SK-N-SH (cell line): ENCODE measurements around the gene SLC5A4. TPM values are rescaled to one million over a fixed set of nuclear protein-coding genes. Genes with fewer than 3 reads are reported as not detected.

Source experiments
- CTCF ChIA-PET: fragments of 300-600, 350-600 bp; formaldehyde crosslinking; extraction: SDS; loops from one replicate; lab custom pipeline; 2021; lab: Yijun Ruan, JAX
- POLR2A ChIA-PET: fragments of 350-600 bp; sonication (Branson Sonifier 250); formaldehyde crosslinking; extraction: SDS; loops from one replicate; lab custom pipeline; 2020; ENCODE audit warnings: antibody characterized with exemption, inconsistent platforms; lab: Yijun Ruan, JAX
- DNase-seq: peaks from one replicate; pipeline ENCODE4 v3.0.0; 2012
- H2AFZ ChIP-seq: fragments of 200-600 bp; sonication (generic); 2 replicates; pipeline ENCODE4 v1.8.1; 2016; ENCODE audit warnings: antibody characterized with exemption, mild to moderate bottlenecking, low read depth
- H3F3A ChIP-seq: fragments of 200-600 bp; sonication (generic); replicated peaks from 2 replicates; pipeline ENCODE3; 2016; ENCODE audit warnings: antibody characterized with exemption, mild to moderate bottlenecking; ENCODE audit not compliant: insufficient read depth
- H3K27ac ChIP-seq, 2 experiments: fragments of 200-500 bp in 1 of 2; fragments of 200-600 bp in 1 of 2; sonication (Bioruptor generic) in 1 of 2; sonication (generic), shearing (Covaris generic) in 1 of 2; 2 replicates each; pipeline versions ENCODE4 v1.5.1 to v1.6.1; 2014 to 2016; ENCODE audit warnings: low read depth in 2 of 2, inconsistent platforms in 1 of 2, low read length in 1 of 2, mild to moderate bottlenecking in 1 of 2, mixed read lengths in 1 of 2
- H3K27me3 ChIP-seq: fragments of 200-600 bp; sonication (generic), shearing (Covaris generic); 2 replicates; pipeline ENCODE4 v1.6.1; 2016; ENCODE audit warnings: mixed run types; ENCODE audit not compliant: insufficient read depth
- H3K36me3 ChIP-seq, 2 experiments: fragments of 200-500 bp in 1 of 2; fragments of 200-600 bp in 1 of 2; sonication (Bioruptor generic) in 1 of 2; sonication (generic) in 1 of 2; replicated peaks in 1 of 2; 2 replicates each; pipeline versions ENCODE3 to v1.5.1; 2014 to 2016; ENCODE audit warnings: low read length in 1 of 2, mild to moderate bottlenecking in 1 of 2; ENCODE audit not compliant: insufficient read depth in 2 of 2, control insufficient read depth in 1 of 2
- H3K4me1 ChIP-seq, 2 experiments: fragments of 200-500 bp in 1 of 2; fragments of 200-600 bp in 1 of 2; sonication (Bioruptor generic) in 1 of 2; sonication (generic), shearing (Covaris generic) in 1 of 2; 2 replicates each; pipeline versions ENCODE4 v1.5.1 to v1.6.1; 2014 to 2016; ENCODE audit warnings: low read depth in 1 of 2, low read length in 1 of 2, mixed run types in 1 of 2; ENCODE audit not compliant: insufficient read depth in 2 of 2, control insufficient read depth in 1 of 2
- H3K4me2 ChIP-seq: fragments of 200-600 bp; sonication (generic), shearing (Covaris generic); 2 replicates; pipeline ENCODE4 v1.6.1; 2017; ENCODE audit warnings: mixed run types
- H3K4me3 ChIP-seq, 2 experiments: fragments of 200-500 bp in 1 of 2; fragments of 200-600 bp in 1 of 2; sonication (Bioruptor generic) in 1 of 2; sonication (generic), shearing (Covaris generic) in 1 of 2; 2 replicates each; pipeline versions ENCODE4 v1.5.1 to v1.8.1; 2014 to 2016; ENCODE audit warnings: low read depth in 2 of 2, inconsistent platforms in 1 of 2, low read length in 1 of 2, mild to moderate bottlenecking in 1 of 2, mixed read lengths in 1 of 2, moderate library complexity in 1 of 2
- H3K79me2 ChIP-seq: fragments of 200-600 bp; sonication (generic); 2 replicates; pipeline ENCODE4 v1.8.1; 2017; ENCODE audit warnings: mild to moderate bottlenecking; ENCODE audit not compliant: insufficient read depth
- H3K9ac ChIP-seq: fragments of 200-600 bp; sonication (generic); 2 replicates; pipeline ENCODE4 v1.6.1; 2017; ENCODE audit warnings: mixed run types
- H3K9me2 ChIP-seq: fragments of 200-600 bp; sonication (generic); 2 replicates; pipeline ENCODE4 v1.6.1; 2017; ENCODE audit warnings: mixed run types
- H3K9me3 ChIP-seq: fragments of 200-600 bp; sonication (generic); 2 replicates; pipeline ENCODE4 v1.6.1; 2017; ENCODE audit warnings: mixed run types, mild to moderate bottlenecking, moderate library complexity
- H4K20me1 ChIP-seq: fragments of 200-600 bp; sonication (generic); 2 replicates; pipeline ENCODE4 v1.6.1; 2017; ENCODE audit warnings: mild to moderate bottlenecking, mixed run types; ENCODE audit not compliant: insufficient read depth
- CHD2 ChIP-seq: fragments of 150-350 bp; IDR thresholded peaks from 2 replicates; pipeline ENCODE4 v1.6.1; 2018; ENCODE audit warnings: low read length; ENCODE audit not compliant: partially characterized antibody
- ELF1 ChIP-seq: IDR thresholded peaks from 2 replicates; pipeline ENCODE4 v1.4.0; 2012
- FOXJ3 ChIP-seq: sonication (generic); formaldehyde crosslinking; IDR thresholded peaks from 2 replicates; pipeline ENCODE4 v1.5.1; 2020; ENCODE audit warnings: mild to moderate bottlenecking, missing genetic modification reagents
- FOXM1 ChIP-seq: IDR thresholded peaks from 2 replicates; pipeline ENCODE4 v1.4.0; 2012; ENCODE audit warnings: low read depth, mild to moderate bottlenecking
- GATA2 ChIP-seq: sonication (generic); formaldehyde crosslinking; IDR thresholded peaks from 2 replicates; pipeline ENCODE4 v1.5.0; 2020; ENCODE audit warnings: mild to moderate bottlenecking, missing genetic modification reagents
- JUND ChIP-seq: IDR thresholded peaks from 2 replicates; pipeline ENCODE4 v1.4.0; 2012
- NFIC ChIP-seq: IDR thresholded peaks from 2 replicates; pipeline ENCODE4 v1.4.0; 2012; ENCODE audit warnings: borderline replicate concordance
- NRF1 ChIP-seq: IDR thresholded peaks from 2 replicates; pipeline ENCODE4 v1.6.1; 2012; ENCODE audit warnings: low read depth, mild to moderate bottlenecking, low read length
- POLR2AphosphoS5 ChIP-seq: IDR thresholded peaks from 2 replicates; pipeline ENCODE4 v1.6.1; 2012; ENCODE audit warnings: low read depth, low read length
- RCOR1 ChIP-seq: fragments of 150-350 bp; IDR thresholded peaks from 2 replicates; pipeline ENCODE4 v1.6.1; 2017; ENCODE audit warnings: antibody characterized with exemption, low read length
- RFX5 ChIP-seq: IDR thresholded peaks from 2 replicates; pipeline ENCODE4 v1.6.1; 2012; ENCODE audit warnings: mild to moderate bottlenecking, improper control_type of control experiment, low read length
- SIN3A ChIP-seq: IDR thresholded peaks from 2 replicates; pipeline ENCODE4 v1.6.1; 2012; ENCODE audit warnings: low read depth, mild to moderate bottlenecking, low read length, moderate library complexity, borderline replicate concordance
- WGBS: methylation state at CpG from one replicate; pipeline ENCODE4 v1.1.6; 2017; ENCODE audit warnings: low lambda C conversion rate; 5-methylcytosine and 5-hydroxymethylcytosine counted together
- polyA plus RNA-seq, 3 experiments: library from polyadenylated mRNA; depleted of rRNA; stranded (reverse); fragments of >200 nt; gene quantifications; 2 replicates each; pipeline ENCODE4 v1.2.3, GENCODE V29; 2012
- TF ChIP-seq, protein P1 (sequence below): fragments of 200-600 bp; sonication (generic); IDR thresholded peaks from 2 replicates; pipeline ENCODE4 v1.6.1; 2017; ENCODE audit warnings: antibody characterized with exemption, mild to moderate bottlenecking, moderate library complexity
- TF ChIP-seq, protein P2 (sequence below): fragments of 150-350 bp; IDR thresholded peaks from 2 replicates; pipeline ENCODE4 v1.6.1; 2017; ENCODE audit warnings: antibody characterized with exemption, low read length, low read depth, borderline replicate concordance
- TF ChIP-seq, protein P3 (sequence below): IDR thresholded peaks from 2 replicates; pipeline ENCODE4 v1.4.0; 2012; ENCODE audit warnings: low read depth, borderline replicate concordance
- TF ChIP-seq, protein P4 (sequence below): IDR thresholded peaks from 2 replicates; pipeline ENCODE4 v1.4.0; 2012; ENCODE audit warnings: low read depth
- TF ChIP-seq, protein P5 (sequence below): IDR thresholded peaks from 2 replicates; pipeline ENCODE4 v1.6.1; 2012; ENCODE audit warnings: mild to moderate bottlenecking, low read depth, low read length, moderate library complexity
- TF ChIP-seq, protein P6 (sequence below): IDR thresholded peaks from 2 replicates; pipeline ENCODE4 v1.4.0; 2012; ENCODE audit warnings: low read depth, borderline replicate concordance

The SLC5A4 gene
- polyA plus RNA-seq, 1 of the 3 experiments (the other 2 are of a cell fraction), result 0.15 TPM

DNA sequence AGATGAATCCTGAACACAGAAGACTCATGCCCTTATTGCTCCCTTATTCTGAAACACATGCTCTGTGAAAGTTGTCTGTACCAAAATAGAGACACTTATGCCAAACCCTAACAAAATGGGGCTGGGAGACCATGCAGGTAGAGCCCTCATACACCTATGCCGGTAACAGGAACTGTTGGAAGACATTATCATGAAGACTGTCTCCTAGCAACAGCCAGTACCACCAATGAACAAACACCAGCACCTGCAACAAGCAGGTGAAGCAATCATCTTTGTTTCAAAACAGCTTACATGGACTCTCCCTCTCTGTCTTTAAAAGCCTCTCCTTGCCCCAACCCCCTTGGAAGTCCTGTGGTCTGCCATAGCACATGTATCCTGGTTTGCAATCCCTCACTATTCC, 17.2 kb downstream of the SLC5A4 start:
- Histone ChIP-seq H3F3A (no peaks in the 10 kb centered on the region), H3K4me1 (no peaks in the 10 kb centered on the region), H4K20me1 (no peaks in the 10 kb centered on the region), H3K4me2 (no peak overlapping the region), H2AFZ (no peak overlapping the region), H3K27ac (no peak overlapping the region), H3K9me2 (no peaks in the 10 kb centered on the region), H3K79me2 (no peaks in the 10 kb centered on the region), H3K27me3 (no peaks in the 10 kb centered on the region)
- ChIA-PET POLR2A (no interaction called here), CTCF (interaction anchor here (1.6 to 2.9 kb wide), 2 partner anchors 29 to 36 kb away, joined by 7 to 9 read pairs; no protein-coding TSS in a partner anchor)
- DNase-seq, result no peak
- no peak for TF ChIP-seq NRF1
- no peak for TF ChIP-seq FOXM1
- no peak for TF ChIP-seq CHD2
- no peak for TF ChIP-seq SIN3A
- TF ChIP-seq, all 33 proteins: peak for 0
- WGBS, result 100% methylated on average over 1 of the region's 1 CpG
- no peak overlapping the region for H3K9ac ChIP-seq
- no peaks in the 10 kb centered on the region for H3K9me3 ChIP-seq
- H3K4me3 ChIP-seq, result no peak overlapping the region
- no peaks in the 10 kb centered on the region for H3K36me3 ChIP-seq

DNA sequence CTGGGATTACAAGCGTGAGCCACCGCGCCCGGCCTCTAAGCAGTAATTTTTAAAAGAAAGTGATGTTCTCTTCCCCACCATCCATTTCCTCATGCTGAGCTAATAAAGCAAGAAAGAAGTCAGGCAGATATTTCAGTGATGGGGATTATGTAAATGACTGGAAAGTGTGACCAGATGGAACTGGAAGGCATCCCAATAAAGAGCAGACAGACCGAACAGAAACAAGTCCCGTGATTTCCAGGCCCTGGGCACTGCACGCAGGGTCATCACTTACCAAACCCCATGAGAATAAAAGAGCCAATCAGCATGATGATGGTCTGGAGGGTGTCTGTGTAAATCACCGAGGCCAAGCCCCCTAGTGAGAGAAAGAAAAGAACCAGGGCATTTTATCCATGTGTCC, 18.2 kb downstream of the SLC5A4 start:
- Histone ChIP-seq H3K9me2 (no peaks in the 10 kb centered on the region), H3K9me3 (no peaks in the 10 kb centered on the region), H2AFZ (no peak overlapping the region), H4K20me1 (no peaks in the 10 kb centered on the region), H3K27ac (no peak overlapping the region), H3K4me3 (no peak overlapping the region), H3K79me2 (no peaks in the 10 kb centered on the region), H3K27me3 (no peaks in the 10 kb centered on the region), H3K4me2 (no peak overlapping the region), H3F3A (no peaks in the 10 kb centered on the region), H3K36me3 (no peaks in the 10 kb centered on the region), H3K9ac (no peak overlapping the region), H3K4me1 (no peaks in the 10 kb centered on the region)
- CTCF ChIA-PET, result interaction anchor here (1.6 to 2.9 kb wide), 2 partner anchors 30 to 35 kb away, joined by 7 to 9 read pairs; no protein-coding TSS in a partner anchor
- WGBS, result 71% methylated on average over 8 of the region's 8 CpGs
- no peak for DNase-seq
- POLR2A ChIA-PET, result no interaction called here
- TF ChIP-seq NRF1, result no peak
- no peak for TF ChIP-seq POLR2AphosphoS5
- TF ChIP-seq, protein P1, sequence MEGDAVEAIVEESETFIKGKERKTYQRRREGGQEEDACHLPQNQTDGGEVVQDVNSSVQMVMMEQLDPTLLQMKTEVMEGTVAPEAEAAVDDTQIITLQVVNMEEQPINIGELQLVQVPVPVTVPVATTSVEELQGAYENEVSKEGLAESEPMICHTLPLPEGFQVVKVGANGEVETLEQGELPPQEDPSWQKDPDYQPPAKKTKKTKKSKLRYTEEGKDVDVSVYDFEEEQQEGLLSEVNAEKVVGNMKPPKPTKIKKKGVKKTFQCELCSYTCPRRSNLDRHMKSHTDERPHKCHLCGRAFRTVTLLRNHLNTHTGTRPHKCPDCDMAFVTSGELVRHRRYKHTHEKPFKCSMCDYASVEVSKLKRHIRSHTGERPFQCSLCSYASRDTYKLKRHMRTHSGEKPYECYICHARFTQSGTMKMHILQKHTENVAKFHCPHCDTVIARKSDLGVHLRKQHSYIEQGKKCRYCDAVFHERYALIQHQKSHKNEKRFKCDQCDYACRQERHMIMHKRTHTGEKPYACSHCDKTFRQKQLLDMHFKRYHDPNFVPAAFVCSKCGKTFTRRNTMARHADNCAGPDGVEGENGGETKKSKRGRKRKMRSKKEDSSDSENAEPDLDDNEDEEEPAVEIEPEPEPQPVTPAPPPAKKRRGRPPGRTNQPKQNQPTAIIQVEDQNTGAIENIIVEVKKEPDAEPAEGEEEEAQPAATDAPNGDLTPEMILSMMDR, result no peak
- no peak for TF ChIP-seq SIN3A
- TF ChIP-seq, protein P2, sequence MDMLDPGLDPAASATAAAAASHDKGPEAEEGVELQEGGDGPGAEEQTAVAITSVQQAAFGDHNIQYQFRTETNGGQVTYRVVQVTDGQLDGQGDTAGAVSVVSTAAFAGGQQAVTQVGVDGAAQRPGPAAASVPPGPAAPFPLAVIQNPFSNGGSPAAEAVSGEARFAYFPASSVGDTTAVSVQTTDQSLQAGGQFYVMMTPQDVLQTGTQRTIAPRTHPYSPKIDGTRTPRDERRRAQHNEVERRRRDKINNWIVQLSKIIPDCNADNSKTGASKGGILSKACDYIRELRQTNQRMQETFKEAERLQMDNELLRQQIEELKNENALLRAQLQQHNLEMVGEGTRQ, result no peak
- TF ChIP-seq RFX5, result no peak
- TF ChIP-seq GATA2, result no peak
- TF ChIP-seq RCOR1, result no peak
- no peak for TF ChIP-seq FOXJ3 (CRISPR knock-in tag)
- TF ChIP-seq JUND, result no peak
- TF ChIP-seq ELF1, result no peak
- TF ChIP-seq, protein P3, sequence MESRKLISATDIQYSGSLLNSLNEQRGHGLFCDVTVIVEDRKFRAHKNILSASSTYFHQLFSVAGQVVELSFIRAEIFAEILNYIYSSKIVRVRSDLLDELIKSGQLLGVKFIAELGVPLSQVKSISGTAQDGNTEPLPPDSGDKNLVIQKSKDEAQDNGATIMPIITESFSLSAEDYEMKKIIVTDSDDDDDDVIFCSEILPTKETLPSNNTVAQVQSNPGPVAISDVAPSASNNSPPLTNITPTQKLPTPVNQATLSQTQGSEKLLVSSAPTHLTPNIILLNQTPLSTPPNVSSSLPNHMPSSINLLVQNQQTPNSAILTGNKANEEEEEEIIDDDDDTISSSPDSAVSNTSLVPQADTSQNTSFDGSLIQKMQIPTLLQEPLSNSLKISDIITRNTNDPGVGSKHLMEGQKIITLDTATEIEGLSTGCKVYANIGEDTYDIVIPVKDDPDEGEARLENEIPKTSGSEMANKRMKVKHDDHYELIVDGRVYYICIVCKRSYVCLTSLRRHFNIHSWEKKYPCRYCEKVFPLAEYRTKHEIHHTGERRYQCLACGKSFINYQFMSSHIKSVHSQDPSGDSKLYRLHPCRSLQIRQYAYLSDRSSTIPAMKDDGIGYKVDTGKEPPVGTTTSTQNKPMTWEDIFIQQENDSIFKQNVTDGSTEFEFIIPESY, result no peak
- TF ChIP-seq, protein P4, sequence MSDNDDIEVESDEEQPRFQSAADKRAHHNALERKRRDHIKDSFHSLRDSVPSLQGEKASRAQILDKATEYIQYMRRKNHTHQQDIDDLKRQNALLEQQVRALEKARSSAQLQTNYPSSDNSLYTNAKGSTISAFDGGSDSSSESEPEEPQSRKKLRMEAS, result no peak
- TF ChIP-seq, protein P5, sequence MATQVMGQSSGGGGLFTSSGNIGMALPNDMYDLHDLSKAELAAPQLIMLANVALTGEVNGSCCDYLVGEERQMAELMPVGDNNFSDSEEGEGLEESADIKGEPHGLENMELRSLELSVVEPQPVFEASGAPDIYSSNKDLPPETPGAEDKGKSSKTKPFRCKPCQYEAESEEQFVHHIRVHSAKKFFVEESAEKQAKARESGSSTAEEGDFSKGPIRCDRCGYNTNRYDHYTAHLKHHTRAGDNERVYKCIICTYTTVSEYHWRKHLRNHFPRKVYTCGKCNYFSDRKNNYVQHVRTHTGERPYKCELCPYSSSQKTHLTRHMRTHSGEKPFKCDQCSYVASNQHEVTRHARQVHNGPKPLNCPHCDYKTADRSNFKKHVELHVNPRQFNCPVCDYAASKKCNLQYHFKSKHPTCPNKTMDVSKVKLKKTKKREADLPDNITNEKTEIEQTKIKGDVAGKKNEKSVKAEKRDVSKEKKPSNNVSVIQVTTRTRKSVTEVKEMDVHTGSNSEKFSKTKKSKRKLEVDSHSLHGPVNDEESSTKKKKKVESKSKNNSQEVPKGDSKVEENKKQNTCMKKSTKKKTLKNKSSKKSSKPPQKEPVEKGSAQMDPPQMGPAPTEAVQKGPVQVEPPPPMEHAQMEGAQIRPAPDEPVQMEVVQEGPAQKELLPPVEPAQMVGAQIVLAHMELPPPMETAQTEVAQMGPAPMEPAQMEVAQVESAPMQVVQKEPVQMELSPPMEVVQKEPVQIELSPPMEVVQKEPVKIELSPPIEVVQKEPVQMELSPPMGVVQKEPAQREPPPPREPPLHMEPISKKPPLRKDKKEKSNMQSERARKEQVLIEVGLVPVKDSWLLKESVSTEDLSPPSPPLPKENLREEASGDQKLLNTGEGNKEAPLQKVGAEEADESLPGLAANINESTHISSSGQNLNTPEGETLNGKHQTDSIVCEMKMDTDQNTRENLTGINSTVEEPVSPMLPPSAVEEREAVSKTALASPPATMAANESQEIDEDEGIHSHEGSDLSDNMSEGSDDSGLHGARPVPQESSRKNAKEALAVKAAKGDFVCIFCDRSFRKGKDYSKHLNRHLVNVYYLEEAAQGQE, result no peak
- no peak for TF ChIP-seq NFIC
- TF ChIP-seq, protein P6, sequence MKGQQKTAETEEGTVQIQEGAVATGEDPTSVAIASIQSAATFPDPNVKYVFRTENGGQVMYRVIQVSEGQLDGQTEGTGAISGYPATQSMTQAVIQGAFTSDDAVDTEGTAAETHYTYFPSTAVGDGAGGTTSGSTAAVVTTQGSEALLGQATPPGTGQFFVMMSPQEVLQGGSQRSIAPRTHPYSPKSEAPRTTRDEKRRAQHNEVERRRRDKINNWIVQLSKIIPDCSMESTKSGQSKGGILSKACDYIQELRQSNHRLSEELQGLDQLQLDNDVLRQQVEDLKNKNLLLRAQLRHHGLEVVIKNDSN, result no peak
